ENCODE results near the gene NUDT22.

Gene NUDT22

GRCh38 chr11:64269540-64270220 lies 43.6 kb downstream of the NUDT22 start:
- DNase-seq (ENCODE audit: low read depth, low spot score) = peak; percentile 96

DNA sequence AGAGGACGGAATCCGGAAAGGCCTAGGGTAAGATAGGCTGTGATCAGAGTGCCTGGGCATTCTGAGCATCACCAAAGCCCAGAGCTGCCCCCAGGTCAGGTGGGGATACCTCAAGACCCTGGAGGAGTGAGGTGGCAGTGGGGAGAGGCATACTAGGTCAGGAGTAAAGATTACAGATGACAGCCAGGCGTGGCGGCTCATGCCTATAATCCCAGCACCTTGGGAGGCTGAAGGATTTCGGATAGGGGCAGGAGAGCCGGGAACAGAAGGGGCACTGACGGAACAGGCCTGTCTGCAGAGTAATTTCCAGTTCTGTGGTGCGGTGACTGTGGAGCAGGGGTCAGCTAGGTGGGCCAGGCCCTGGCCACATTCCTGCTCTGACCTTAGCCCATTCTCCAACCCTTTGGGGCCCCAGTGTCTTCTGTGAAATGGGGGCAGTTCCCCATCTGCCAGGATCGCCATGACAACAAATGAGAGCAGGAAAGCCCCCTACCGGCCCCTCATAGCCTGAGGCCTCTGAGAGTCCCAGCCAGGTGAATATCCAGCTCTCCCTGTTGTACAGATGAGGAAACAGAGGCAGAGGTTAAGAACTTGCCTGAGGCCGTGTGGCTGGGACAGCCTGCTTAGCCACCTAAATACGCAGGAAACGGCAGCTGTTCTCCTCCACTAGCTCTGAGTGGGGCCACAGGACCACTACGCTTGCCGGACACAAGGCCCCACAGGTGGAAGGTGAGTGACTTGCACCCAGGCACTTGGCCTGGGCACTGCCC lies 49.1 kb downstream of the NUDT22 start:
- no peak for DNase-seq (ENCODE audit: low read depth, low spot score)

DNA sequence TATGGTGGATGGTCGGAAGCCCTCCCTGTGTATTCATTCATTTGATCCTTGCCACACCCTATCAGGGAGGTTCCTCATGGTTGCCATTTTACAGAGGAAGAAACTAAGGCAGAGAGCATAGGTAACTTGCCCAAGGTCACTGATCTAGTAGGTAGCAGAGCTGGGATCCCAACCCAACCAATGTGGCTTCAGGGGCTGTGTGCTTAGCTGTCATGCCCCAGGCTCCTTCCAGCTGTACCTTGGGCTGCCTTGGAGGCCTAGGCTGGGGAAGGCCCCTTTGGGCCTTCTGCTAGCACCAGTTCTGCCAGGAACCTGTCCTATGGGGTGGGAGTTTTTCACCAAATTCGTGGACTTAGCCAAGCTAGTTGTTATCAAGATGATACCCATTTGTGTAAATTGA lies 49.8 kb downstream of the NUDT22 start:
- no peak for DNase-seq (ENCODE audit: low read depth, low spot score)

- no peak for DNase-seq (ENCODE audit: low read depth, low spot score)
These were observed 50.8 kb downstream of the NUDT22 start for GRCh38 chr11:64276653-64277431.

- DNase-seq (ENCODE audit: low read depth, low spot score) = no peak
These were observed 52.6 kb downstream of the NUDT22 start for GRCh38 chr11:64278576-64279190.
